SHP77 treated with DMSO at 0.1 percent for 48 hours (cell line): Measurements from ENCODE around the gene PPIL6.

Source experiments
- DNase-seq: peaks from one replicate; lab custom pipeline; 2025; lab: John Stamatoyannopoulos, UW

The PPIL6 gene

GRCh38 chr6:109449064-109449794 lies 8.8 kb upstream of the PPIL6 start:
- DNase-seq = no peak

GRCh38 chr6:109448615-109449014 lies 8.2 kb upstream of the PPIL6 start:
- DNase-seq = no peak

GRCh38 chr6:109447878-109448555 lies 7.6 kb upstream of the PPIL6 start:
- no peak for DNase-seq

GRCh38 chr6:109447087-109447486 lies 6.7 kb upstream of the PPIL6 start:
- no peak for DNase-seq

- no peak for DNase-seq
These were observed 6.1 kb upstream of the PPIL6 start for GRCh38 chr6:109446541-109446940.

GRCh38 chr6:109446072-109446471 lies 5.6 kb upstream of the PPIL6 start:
- DNase-seq = no peak

GRCh38 chr6:109445382-109445781 lies 5.0 kb upstream of the PPIL6 start:
- no peak for DNase-seq

- DNase-seq = no peak
These were observed 3.1 kb upstream of the PPIL6 start for GRCh38 chr6:109443425-109443950.

GRCh38 chr6:109442393-109442924 lies 2.0 kb upstream of the PPIL6 start:
- DNase-seq = no peak

- DNase-seq = no peak
These were observed 815 bp upstream of the PPIL6 start for GRCh38 chr6:109441069-109441816.

GRCh38 chr6:109436041-109436440 lies 4.4 kb downstream of the PPIL6 start:
- no peak for DNase-seq

GRCh38 chr6:109434456-109434855 lies 6.0 kb downstream of the PPIL6 start:
- no peak for DNase-seq

GRCh38 chr6:109429496-109429895 lies 10.9 kb downstream of the PPIL6 start:
- DNase-seq = no peak

GRCh38 chr6:109428889-109429477 lies 11.4 kb downstream of the PPIL6 start:
- no peak for DNase-seq

- DNase-seq = no peak
These were observed 15.5 kb downstream of the PPIL6 start for GRCh38 chr6:109424946-109425345.

- DNase-seq = no peak
These were observed 19.2 kb downstream of the PPIL6 start for GRCh38 chr6:109421184-109421583.

GRCh38 chr6:109420751-109421150 lies 19.7 kb downstream of the PPIL6 start:
- no peak for DNase-seq

- DNase-seq = no peak
These were observed 22.8 kb downstream of the PPIL6 start for GRCh38 chr6:109417646-109418045.

- no peak for DNase-seq
These were observed 29.4 kb downstream of the PPIL6 start for GRCh38 chr6:109411034-109411433.

- no peak for DNase-seq
These were observed 34.2 kb downstream of the PPIL6 start for GRCh38 chr6:109406196-109406595.

GRCh38 chr6:109397020-109397419 lies 43.4 kb downstream of the PPIL6 start:
- no peak for DNase-seq
